NCI-H2029 treated with DMSO at 0.1 percent for 48 hours (cell line): Measurements from ENCODE around the gene CS.
"Not testable (repeated sequence)": the region's sequence is repeated elsewhere in the genome, so short reads cannot be mapped to it uniquely, and the experiment has no call there.

Experiments
- DNase-seq: peaks from one replicate; lab custom pipeline; 2025; lab: John Stamatoyannopoulos, UW

Gene CS

GRCh38 chr12:56321027-56321426, 20.9 kb upstream of the CS start:
- DNase-seq: no peak

- DNase-seq: no peak
Measured at GRCh38 chr12:56317675-56318074, 17.5 kb upstream of the CS start.

GRCh38 chr12:56315622-56316473, 15.7 kb upstream of the CS start, which contains the start of gene CNPY2:
CNPY2 (minus strand) TSS chr12:56315988; CDS start chr12:56315217, 771 bp downstream.
- peak; percentile 98 for DNase-seq

- peak; percentile 2 for DNase-seq
Measured at GRCh38 chr12:56315249-56315621, 15.1 kb upstream of the CS start.

- no peak for DNase-seq
Measured at GRCh38 chr12:56311003-56311402, 10.9 kb upstream of the CS start.

- DNase-seq: no peak
Measured at GRCh38 chr12:56308714-56309113, 8.6 kb upstream of the CS start.

GRCh38 chr12:56307221-56307965, 7.3 kb upstream of the CS start:
- DNase-seq: no peak

- DNase-seq: no peak
Measured at GRCh38 chr12:56304872-56305590, 4.9 kb upstream of the CS start.

- no peak for DNase-seq
Measured at GRCh38 chr12:56304276-56304675, 4.1 kb upstream of the CS start.

GRCh38 chr12:56300644-56301464, 724 bp upstream of the CS start:
- DNase-seq: no peak

GRCh38 chr12:56299308-56299852, 750 bp downstream of the CS start:
- DNase-seq: no peak

GRCh38 chr12:56298828-56299227, 1.3 kb downstream of the CS start:
- DNase-seq: no peak

- no peak for DNase-seq
Measured at GRCh38 chr12:56297400-56297799, 2.7 kb downstream of the CS start.

- no peak for DNase-seq
Measured at GRCh38 chr12:56296295-56296694, 3.8 kb downstream of the CS start.

GRCh38 chr12:56293795-56294194, 6.3 kb downstream of the CS start:
- no peak for DNase-seq

- DNase-seq: no peak
Measured at GRCh38 chr12:56288705-56289387, 11.3 kb downstream of the CS start.

GRCh38 chr12:56286044-56286830, 13.9 kb downstream of the CS start:
- no peak for DNase-seq

GRCh38 chr12:56284263-56284662, 15.9 kb downstream of the CS start:
- DNase-seq: not testable (repeated sequence)

- DNase-seq: no peak
Measured at GRCh38 chr12:56282579-56282978, 17.6 kb downstream of the CS start.

GRCh38 chr12:56282030-56282429, 18.1 kb downstream of the CS start:
- no peak for DNase-seq
